ENCODE data around the gene GALNT9. TPM values are rescaled to one million over a fixed set of nuclear protein-coding genes. Genes with fewer than 3 reads are reported as not detected.

The GALNT9 gene
- total RNA-seq, 2 experiments from 2014 or later = 0.86 to 1.2 TPM

- Mint-ChIP-seq H3K4me3 (no peak overlapping the region), H3K27ac (no peak overlapping the region), H3K9me3 (no peaks in the 10 kb centered on the region), H3K36me3 (ENCODE audit: low read depth) (no peaks in the 10 kb centered on the region), H3K4me1 (ENCODE audit: low read depth) (no peaks in the 10 kb centered on the region), H3K27me3 (ENCODE audit: low read depth) (no peaks in the 10 kb centered on the region)
- CTCF ChIA-PET = no interaction called here
- intact Hi-C loops (cut with micrococcal nuclease) = no loop called here
- DNase-seq = no peak
Measured at GRCh38 chr12:132156573-132157325, 172.6 kb downstream of the GALNT9 start.

GRCh38 chr12:132155771-132156572 lies 173.4 kb downstream of the GALNT9 start:
- intact Hi-C loops (cut with micrococcal nuclease) = loop anchor here (2.0 kb wide), 2 partner anchors 33 to 405 kb away; no protein-coding TSS in a partner anchor
- no peak overlapping the region for H3K4me3 Mint-ChIP-seq
- H3K36me3 Mint-ChIP-seq (ENCODE audit: low read depth) = no peaks in the 10 kb centered on the region
- DNase-seq = no peak
- no peak overlapping the region for H3K27ac Mint-ChIP-seq
- CTCF ChIA-PET = no interaction called here
- no peaks in the 10 kb centered on the region for H3K9me3 Mint-ChIP-seq
- H3K27me3 Mint-ChIP-seq (ENCODE audit: low read depth) = no peaks in the 10 kb centered on the region
- no peaks in the 10 kb centered on the region for H3K4me1 Mint-ChIP-seq (ENCODE audit: low read depth)

- Mint-ChIP-seq H3K27me3 (ENCODE audit: low read depth) (no peaks in the 10 kb centered on the region), H3K36me3 (ENCODE audit: low read depth) (no peaks in the 10 kb centered on the region), H3K9me3 (no peaks in the 10 kb centered on the region), H3K4me3 (no peak overlapping the region), H3K4me1 (ENCODE audit: low read depth) (no peaks in the 10 kb centered on the region), H3K27ac (no peak overlapping the region)
- intact Hi-C loops (cut with micrococcal nuclease) = loop anchor here (1.0 to 2.0 kb wide), 5 partner anchors 34 to 460 kb away; no protein-coding TSS in a partner anchor
- DNase-seq = no peak
- CTCF ChIA-PET = interaction anchor here (0.9 kb wide), 1 partner anchor 64 kb away, joined by 3 read pairs; no protein-coding TSS in a partner anchor
Measured at GRCh38 chr12:132154941-132155770, 174.2 kb downstream of the GALNT9 start.

GRCh38 chr12:132154341-132154761 lies 175.0 kb downstream of the GALNT9 start:
- DNase-seq = no peak
- no peaks in the 10 kb centered on the region for H3K27me3 Mint-ChIP-seq (ENCODE audit: low read depth)
- CTCF ChIA-PET = interaction anchor here (0.9 to 1.8 kb wide), 11 partner anchors 8 to 461 kb away, joined by 3 to 17 read pairs (median 4); partner anchors contain the start of gene NOC4L
- H3K4me3 Mint-ChIP-seq = no peak overlapping the region
- no peaks in the 10 kb centered on the region for H3K4me1 Mint-ChIP-seq (ENCODE audit: low read depth)
- no peaks in the 10 kb centered on the region for H3K9me3 Mint-ChIP-seq
- no peak overlapping the region for H3K27ac Mint-ChIP-seq
- H3K36me3 Mint-ChIP-seq (ENCODE audit: low read depth) = no peaks in the 10 kb centered on the region
- intact Hi-C loops (cut with micrococcal nuclease) = loop anchor here (1.0 to 2.0 kb wide), 5 partner anchors 34 to 461 kb away; no protein-coding TSS in a partner anchor

- CTCF ChIA-PET = interaction anchor here (0.6 to 1.8 kb wide), 18 partner anchors 8 to 461 kb away, joined by 3 to 17 read pairs (median 4); partner anchors contain the start of gene NOC4L
- H3K4me3 Mint-ChIP-seq = no peak overlapping the region
Measured at GRCh38 chr12:132153501-132154340, 175.7 kb downstream of the GALNT9 start.

GRCh38 chr12:132152953-132153352 lies 176.4 kb downstream of the GALNT9 start:
- Mint-ChIP-seq H3K4me1 (ENCODE audit: low read depth) (no peaks in the 10 kb centered on the region), H3K36me3 (ENCODE audit: low read depth) (no peaks in the 10 kb centered on the region), H3K9me3 (no peaks in the 10 kb centered on the region), H3K27ac (no peak overlapping the region), H3K27me3 (ENCODE audit: low read depth) (no peaks in the 10 kb centered on the region), H3K4me3 (no peak overlapping the region)
- DNase-seq = no peak
- intact Hi-C loops (cut with micrococcal nuclease) = no loop called here
- CTCF ChIA-PET = interaction anchor here (1.1 to 1.8 kb wide), 5 partner anchors 23 to 462 kb away, joined by 4 to 17 read pairs (median 5); no protein-coding TSS in a partner anchor

More at GRCh38 chr12:132153501-132154340, 175.7 kb downstream of the GALNT9 start:
- peak; percentile 69 for DNase-seq
- Mint-ChIP-seq H3K27ac (no peak overlapping the region), H3K27me3 (ENCODE audit: low read depth) (no peaks in the 10 kb centered on the region), H3K9me3 (no peaks in the 10 kb centered on the region), H3K4me1 (ENCODE audit: low read depth) (no peaks in the 10 kb centered on the region), H3K36me3 (ENCODE audit: low read depth) (no peaks in the 10 kb centered on the region)
- intact Hi-C loops (cut with micrococcal nuclease) = loop anchor here (1.0 to 2.0 kb wide), 5 partner anchors 35 to 462 kb away; no protein-coding TSS in a partner anchor

GRCh38 chr12:132152411-132152821 lies 177.0 kb downstream of the GALNT9 start:
- Mint-ChIP-seq H3K36me3 (ENCODE audit: low read depth) (no peaks in the 10 kb centered on the region), H3K4me3 (no peak overlapping the region), H3K4me1 (ENCODE audit: low read depth) (no peaks in the 10 kb centered on the region), H3K27me3 (ENCODE audit: low read depth) (no peaks in the 10 kb centered on the region), H3K27ac (no peak overlapping the region), H3K9me3 (no peaks in the 10 kb centered on the region)
- CTCF ChIA-PET = interaction anchor here (1.8 kb wide), 1 partner anchor 262 kb away, joined by 17 read pairs; no protein-coding TSS in a partner anchor
- intact Hi-C loops (cut with micrococcal nuclease) = no loop called here
- DNase-seq = no peak

- H3K4me3 Mint-ChIP-seq = no peak overlapping the region
- CTCF ChIA-PET = interaction anchor here (0.5 kb wide), 1 partner anchor 543 kb away, joined by 4 read pairs; no protein-coding TSS in a partner anchor
- intact Hi-C loops (cut with micrococcal nuclease) = no loop called here
- DNase-seq = no peak
- no peaks in the 10 kb centered on the region for H3K36me3 Mint-ChIP-seq (ENCODE audit: low read depth)
- H3K4me1 Mint-ChIP-seq (ENCODE audit: low read depth) = no peaks in the 10 kb centered on the region
- no peaks in the 10 kb centered on the region for H3K9me3 Mint-ChIP-seq
- no peak overlapping the region for H3K27ac Mint-ChIP-seq
- no peaks in the 10 kb centered on the region for H3K27me3 Mint-ChIP-seq (ENCODE audit: low read depth)
Measured at GRCh38 chr12:132151766-132152410, 177.5 kb downstream of the GALNT9 start.

GRCh38 chr12:132151145-132151765 lies 178.1 kb downstream of the GALNT9 start:
- intact Hi-C loops (cut with micrococcal nuclease) = no loop called here
- CTCF ChIA-PET = interaction anchor here (0.5 kb wide), 1 partner anchor 543 kb away, joined by 4 read pairs; no protein-coding TSS in a partner anchor
- no peak for DNase-seq
- Mint-ChIP-seq H3K4me1 (ENCODE audit: low read depth) (peaks cover 6% of the 10 kb centered on the region), H3K4me3 (no peak overlapping the region), H3K9me3 (no peaks in the 10 kb centered on the region), H3K27ac (no peak overlapping the region), H3K27me3 (ENCODE audit: low read depth) (no peaks in the 10 kb centered on the region), H3K36me3 (ENCODE audit: low read depth) (peaks cover 2% of the 10 kb centered on the region)

GRCh38 chr12:132150780-132151144 lies 178.6 kb downstream of the GALNT9 start:
- intact Hi-C loops (cut with micrococcal nuclease) = no loop called here
- H3K9me3 Mint-ChIP-seq = no peaks in the 10 kb centered on the region
- no peaks in the 10 kb centered on the region for H3K27me3 Mint-ChIP-seq (ENCODE audit: low read depth)

More at GRCh38 chr12:132150780-132151144, 178.6 kb downstream of the GALNT9 start:
- no peak for DNase-seq
- peaks cover 11% of the 10 kb centered on the region for H3K4me1 Mint-ChIP-seq (ENCODE audit: low read depth)
- H3K27ac Mint-ChIP-seq = no peak overlapping the region
- H3K36me3 Mint-ChIP-seq (ENCODE audit: low read depth) = peaks cover 4% of the 10 kb centered on the region
- CTCF ChIA-PET = no interaction called here
- no peak overlapping the region for H3K4me3 Mint-ChIP-seq
